WTC11 (cell line): ENCODE measurements around the gene CAB39L.

Source experiments
- ATF2 ChIP-seq: sonication (generic); formaldehyde crosslinking; IDR thresholded peaks from 2 replicates; pipeline ENCODE4 v1.8.1; 2022; ENCODE audit warnings: low read depth, missing genetic modification reagents, borderline replicate concordance
- ZBTB21 ChIP-seq: sonication (generic); formaldehyde crosslinking; IDR thresholded peaks from 2 replicates; pipeline ENCODE4 v1.8.1; 2023; ENCODE audit warnings: mild to moderate bottlenecking, missing genetic modification reagents, borderline replicate concordance
- TF ChIP-seq, protein P1 (sequence below): fragments of 200-600 bp; IDR thresholded peaks from 2 replicates; pipeline ENCODE4 v1.8.0; 2022; ENCODE audit warnings: antibody characterized with exemption

- TF ChIP-seq, protein P1, sequence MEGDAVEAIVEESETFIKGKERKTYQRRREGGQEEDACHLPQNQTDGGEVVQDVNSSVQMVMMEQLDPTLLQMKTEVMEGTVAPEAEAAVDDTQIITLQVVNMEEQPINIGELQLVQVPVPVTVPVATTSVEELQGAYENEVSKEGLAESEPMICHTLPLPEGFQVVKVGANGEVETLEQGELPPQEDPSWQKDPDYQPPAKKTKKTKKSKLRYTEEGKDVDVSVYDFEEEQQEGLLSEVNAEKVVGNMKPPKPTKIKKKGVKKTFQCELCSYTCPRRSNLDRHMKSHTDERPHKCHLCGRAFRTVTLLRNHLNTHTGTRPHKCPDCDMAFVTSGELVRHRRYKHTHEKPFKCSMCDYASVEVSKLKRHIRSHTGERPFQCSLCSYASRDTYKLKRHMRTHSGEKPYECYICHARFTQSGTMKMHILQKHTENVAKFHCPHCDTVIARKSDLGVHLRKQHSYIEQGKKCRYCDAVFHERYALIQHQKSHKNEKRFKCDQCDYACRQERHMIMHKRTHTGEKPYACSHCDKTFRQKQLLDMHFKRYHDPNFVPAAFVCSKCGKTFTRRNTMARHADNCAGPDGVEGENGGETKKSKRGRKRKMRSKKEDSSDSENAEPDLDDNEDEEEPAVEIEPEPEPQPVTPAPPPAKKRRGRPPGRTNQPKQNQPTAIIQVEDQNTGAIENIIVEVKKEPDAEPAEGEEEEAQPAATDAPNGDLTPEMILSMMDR = no peak
- TF ChIP-seq ZBTB21 (CRISPR knock-in tag) = no peak
- no peak for TF ChIP-seq ATF2 (CRISPR knock-in tag)
Measured at GRCh38 chr13:49424011-49424560, 19.8 kb downstream of the CAB39L start.
